Middle frontal gyrus (tissue), 1 donor: ENCODE measurements around the gene CTSZ.
"Not testable (repeated sequence)": the region's sequence is repeated elsewhere in the genome, so short reads cannot be mapped to it uniquely, and the experiment has no call there.

Source experiments
- DNase-seq: peaks from one replicate; pipeline ENCODE4 v3.0.0-alpha.2; 2015; ENCODE audit warnings: low spot score; ENCODE audit errors: extremely low spot score

The CTSZ gene

DNA sequence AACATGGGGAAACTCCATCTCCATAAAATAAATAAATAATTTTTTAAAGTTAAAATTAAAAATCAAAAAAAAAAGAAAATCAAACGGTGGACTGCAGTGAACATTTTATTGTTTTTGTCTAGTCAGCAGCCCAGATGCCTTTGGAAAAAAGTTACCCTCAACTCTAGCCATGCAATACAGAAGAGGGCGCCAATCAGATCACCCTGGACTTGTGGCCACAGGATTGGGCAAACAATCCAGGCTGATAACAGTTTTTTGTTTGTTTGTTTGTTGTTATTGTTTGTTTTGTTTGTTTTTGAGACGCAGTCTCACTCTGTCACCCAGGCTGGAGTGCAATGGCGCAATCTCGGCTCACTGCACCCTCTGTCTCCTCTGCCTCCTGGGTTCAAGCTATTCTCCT, 56.5 kb downstream of the CTSZ start:
- no peak for DNase-seq

DNA sequence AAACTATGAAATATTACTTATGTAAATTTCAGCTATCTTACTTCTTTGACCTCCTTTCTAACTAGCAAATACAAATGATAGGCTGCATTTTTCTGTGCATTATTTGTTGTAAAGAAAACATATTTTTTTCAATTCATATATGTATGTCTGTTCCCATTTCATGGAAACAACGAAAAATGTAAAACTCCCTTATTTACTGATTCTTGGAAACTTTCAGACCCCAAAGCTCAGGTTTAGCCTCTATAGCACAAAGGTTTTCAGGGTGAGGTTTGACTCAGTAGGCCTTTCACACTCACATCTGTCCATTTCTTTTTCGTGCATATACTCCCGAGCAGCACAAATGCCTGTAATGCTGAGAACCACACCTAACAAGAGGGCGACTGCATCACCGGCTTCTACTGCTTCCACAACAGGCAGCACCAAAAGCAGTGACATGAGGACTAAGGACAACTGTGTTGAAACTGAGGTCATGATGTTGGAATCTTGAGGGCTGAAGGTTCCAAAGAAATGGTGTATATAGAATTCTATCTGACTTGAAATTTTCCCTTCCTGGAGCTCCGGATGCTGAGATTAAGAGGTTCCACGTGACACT, 59.2 kb downstream of the CTSZ start:
- DNase-seq, result not testable (repeated sequence)

DNA sequence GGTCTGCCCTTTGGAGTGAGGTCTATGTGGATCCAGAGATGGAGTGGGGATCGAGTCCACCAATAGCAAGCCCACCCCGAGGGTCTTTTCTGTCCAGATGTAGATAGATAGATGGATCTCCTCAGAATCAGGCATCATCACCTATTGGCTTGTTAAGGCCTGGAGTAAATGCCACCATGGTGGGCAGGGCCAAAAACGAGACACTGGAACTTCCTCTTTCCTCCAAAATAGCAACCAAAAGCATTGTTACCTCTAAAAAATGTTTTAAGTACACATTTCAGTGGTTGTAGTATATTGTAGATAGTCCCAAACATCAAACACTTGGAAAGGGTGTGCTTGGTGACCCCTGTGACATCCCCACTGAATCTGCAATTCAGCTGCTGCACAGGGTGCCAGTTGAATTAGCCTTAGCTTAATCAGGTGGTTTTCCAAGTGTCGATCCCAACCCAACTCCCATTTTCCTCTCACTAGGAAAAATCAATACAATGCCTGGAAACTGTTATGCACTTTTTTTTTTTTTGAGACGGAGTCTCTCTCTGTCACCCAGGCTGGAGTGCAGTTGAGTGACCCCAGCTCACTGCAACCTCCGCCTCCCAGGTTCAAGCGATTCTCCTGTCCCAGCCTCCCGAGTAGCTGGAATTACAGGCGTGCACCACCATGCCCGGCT, 61.0 kb downstream of the CTSZ start:
- no peak for DNase-seq
